Muscle layer of colon (tissue), 2 donors: ENCODE data around the gene PLA2G4A.

Experiments
- H3K27ac ChIP-seq: one replicate; pipeline ENCODE4 v1.7.0; 2013; ENCODE audit warnings: low read depth, mild to moderate bottlenecking, low read length, moderate library complexity
- H3K27me3 ChIP-seq, 2 donors: one replicate each; pipeline ENCODE4 v1.7.0; 2013; ENCODE audit warnings: low read length in 2 of 2, mild to moderate bottlenecking in 2 of 2; ENCODE audit not compliant: insufficient read depth in 2 of 2, control insufficient read depth in 1 of 2
- H3K36me3 ChIP-seq: one replicate; pipeline ENCODE4 v1.7.0; 2013; ENCODE audit warnings: mild to moderate bottlenecking, low read length; ENCODE audit not compliant: insufficient read depth
- H3K4me1 ChIP-seq: one replicate; pipeline ENCODE4 v1.7.0; 2013; ENCODE audit warnings: mild to moderate bottlenecking, low read length; ENCODE audit not compliant: insufficient read depth
- H3K4me3 ChIP-seq, 2 donors: one replicate each; pipeline ENCODE4 v1.7.0; 2013; ENCODE audit warnings: low read length in 2 of 2, low read depth in 1 of 2, mild to moderate bottlenecking in 1 of 2, moderate library complexity in 1 of 2
- H3K9ac ChIP-seq: one replicate; pipeline ENCODE4 v1.7.0; 2013; ENCODE audit warnings: low read length
- H3K9me3 ChIP-seq: one replicate; pipeline ENCODE4 v1.7.0; 2013; ENCODE audit warnings: mild to moderate bottlenecking, low read length
- donor health status: abdominal sarcoma.
- donor health status: Adenocarcinoma of cecum.

The PLA2G4A gene

GRCh38 chr1:186957314-186957713 lies 128.6 kb downstream of the PLA2G4A start:
- Histone ChIP-seq H3K36me3 (peaks cover 22% of the 10 kb centered on the region), H3K9ac (no peak overlapping the region), H3K9me3 (no peaks in the 10 kb centered on the region)

GRCh38 chr1:186958520-186958919 lies 129.8 kb downstream of the PLA2G4A start:
- H3K9ac ChIP-seq = no peak overlapping the region
- no peak overlapping the region for H3K27ac ChIP-seq
- no peak overlapping the region for H3K4me3 ChIP-seq
- H3K36me3 ChIP-seq = peaks cover 14% of the 10 kb centered on the region
- no peaks in the 10 kb centered on the region for H3K9me3 ChIP-seq
- no peaks in the 10 kb centered on the region for H3K27me3 ChIP-seq
- no peaks in the 10 kb centered on the region for H3K4me1 ChIP-seq

More at GRCh38 chr1:186957314-186957713, 128.6 kb downstream of the PLA2G4A start:
- Histone ChIP-seq H3K4me1 (no peaks in the 10 kb centered on the region), H3K27me3 (no peaks in the 10 kb centered on the region), H3K4me3 (no peak overlapping the region), H3K27ac (no peak overlapping the region)

GRCh38 chr1:186960861-186961260 lies 132.1 kb downstream of the PLA2G4A start:
- Histone ChIP-seq H3K9ac (no peak overlapping the region), H3K36me3 (peaks cover 24% of the 10 kb centered on the region), H3K9me3 (no peaks in the 10 kb centered on the region), H3K4me1 (no peaks in the 10 kb centered on the region), H3K4me3 (no peak overlapping the region), H3K27ac (no peak overlapping the region), H3K27me3 (no peaks in the 10 kb centered on the region)

- H3K4me1 ChIP-seq = no peaks in the 10 kb centered on the region
- H3K4me3 ChIP-seq = no peak overlapping the region
- H3K9me3 ChIP-seq = no peaks in the 10 kb centered on the region
- H3K9ac ChIP-seq = no peak overlapping the region
- H3K27ac ChIP-seq = no peak overlapping the region
- H3K36me3 ChIP-seq = peaks cover 10% of the 10 kb centered on the region
- H3K27me3 ChIP-seq = no peaks in the 10 kb centered on the region
Measured at GRCh38 chr1:186965847-186966246, 137.1 kb downstream of the PLA2G4A start.

GRCh38 chr1:186966456-186966855 lies 137.7 kb downstream of the PLA2G4A start:
- no peaks in the 10 kb centered on the region for H3K4me1 ChIP-seq
- H3K9ac ChIP-seq = no peak overlapping the region
- H3K27ac ChIP-seq = no peak overlapping the region
- H3K36me3 ChIP-seq = peaks cover 10% of the 10 kb centered on the region
- no peak overlapping the region for H3K4me3 ChIP-seq
- H3K9me3 ChIP-seq = no peaks in the 10 kb centered on the region
- H3K27me3 ChIP-seq = no peaks in the 10 kb centered on the region

GRCh38 chr1:186967656-186968394 lies 139.1 kb downstream of the PLA2G4A start:
- Histone ChIP-seq H3K27me3 (no peaks in the 10 kb centered on the region), H3K36me3 (peaks cover 10% of the 10 kb centered on the region), H3K4me3 (no peak overlapping the region), H3K4me1 (no peaks in the 10 kb centered on the region), H3K9me3 (no peaks in the 10 kb centered on the region), H3K27ac (no peak overlapping the region), H3K9ac (no peak overlapping the region)

- Histone ChIP-seq H3K27ac (peak overlapping the region; percentile 88), H3K27me3 (no peaks in the 10 kb centered on the region), H3K36me3 (no peaks in the 10 kb centered on the region), H3K9ac (peak overlapping the region; percentile 23), H3K4me3 (no peak overlapping the region), H3K4me1 (peaks cover 48% of the 10 kb centered on the region), H3K9me3 (no peaks in the 10 kb centered on the region)
Measured at GRCh38 chr1:186974774-186975181, 146.0 kb downstream of the PLA2G4A start.

GRCh38 chr1:186975220-186975619 lies 146.5 kb downstream of the PLA2G4A start:
- peak overlapping the region; percentile 88 for H3K27ac ChIP-seq
- no peak overlapping the region for H3K4me3 ChIP-seq
- H3K36me3 ChIP-seq = no peaks in the 10 kb centered on the region
- no peaks in the 10 kb centered on the region for H3K9me3 ChIP-seq
- H3K9ac ChIP-seq = peak overlapping the region; percentile 23
- H3K27me3 ChIP-seq = no peaks in the 10 kb centered on the region
- peaks cover 48% of the 10 kb centered on the region for H3K4me1 ChIP-seq

- Histone ChIP-seq H3K36me3 (no peaks in the 10 kb centered on the region), H3K27ac (peak overlapping the region; percentile 88), H3K4me3 (no peak overlapping the region), H3K9me3 (no peaks in the 10 kb centered on the region), H3K27me3 (no peaks in the 10 kb centered on the region), H3K4me1 (peaks cover 50% of the 10 kb centered on the region), H3K9ac (no peak overlapping the region)
Measured at GRCh38 chr1:186976700-186977099, 148.0 kb downstream of the PLA2G4A start.

- H3K4me3 ChIP-seq = no peak overlapping the region
- peak overlapping the region; percentile 77 for H3K27ac ChIP-seq
- H3K9ac ChIP-seq = no peak overlapping the region
- H3K4me1 ChIP-seq = peaks cover 57% of the 10 kb centered on the region
- no peaks in the 10 kb centered on the region for H3K9me3 ChIP-seq
- H3K36me3 ChIP-seq = no peaks in the 10 kb centered on the region
- H3K27me3 ChIP-seq = no peaks in the 10 kb centered on the region
Measured at GRCh38 chr1:186977266-186977957, 148.7 kb downstream of the PLA2G4A start.

- peaks cover 70% of the 10 kb centered on the region for H3K4me1 ChIP-seq
- no peaks in the 10 kb centered on the region for H3K27me3 ChIP-seq
- H3K9ac ChIP-seq = no peak overlapping the region
- no peaks in the 10 kb centered on the region for H3K36me3 ChIP-seq
- H3K9me3 ChIP-seq = no peaks in the 10 kb centered on the region
- H3K27ac ChIP-seq = peak overlapping the region; percentile 54
- H3K4me3 ChIP-seq = no peak overlapping the region
Measured at GRCh38 chr1:186978596-186979556, 150.1 kb downstream of the PLA2G4A start.
